ENCODE measurements around the gene ANGPT4. TPM values are rescaled to one million over a fixed set of nuclear protein-coding genes. Genes with fewer than 3 reads are reported as not detected.
"Not testable (repeated sequence)": the region's sequence is repeated elsewhere in the genome, so short reads cannot be mapped to it uniquely, and the experiment has no call there.

Gene ANGPT4
- polyA plus RNA-seq, 1 experiment, result not detected

GRCh38 chr20:856361-856775 is 59.8 kb downstream of the ANGPT4 start:
- H3K27ac ChIP-seq (ENCODE audit: low read depth, low read length), result no peak overlapping the region
- ChIA-PET POLR2A (no interaction called here), CTCF (interaction anchor here (1.5 kb wide), 1 partner anchor 9 kb away, joined by 3 read pairs; no protein-coding TSS in a partner anchor)
- no peak overlapping the region for H3K4me3 ChIP-seq (ENCODE audit: low read depth, low read length)
- DNase-seq (ENCODE audit: low read depth, low spot score), result no peak
- no peaks in the 10 kb centered on the region for H3K27me3 ChIP-seq (ENCODE audit: control insufficient read depth, insufficient read depth, low read length)
- no peaks in the 10 kb centered on the region for H3K9me3 ChIP-seq (ENCODE audit: control insufficient read depth, insufficient read depth, low read length)
- TF ChIP-seq CTCF (IDR thresholded peaks at IDR 0.05; ENCODE audit: low read depth, low read length), result no peak

- H3K9me3 ChIP-seq (ENCODE audit: control insufficient read depth, insufficient read depth, low read length), result no peaks in the 10 kb centered on the region
- no peak for DNase-seq (ENCODE audit: low read depth, low spot score)
- no peak for TF ChIP-seq CTCF (IDR thresholded peaks at IDR 0.05; ENCODE audit: low read depth, low read length)
- ChIA-PET POLR2A (no interaction called here), CTCF (no interaction called here)
- no peak overlapping the region for H3K4me3 ChIP-seq (ENCODE audit: low read depth, low read length)
- H3K27me3 ChIP-seq (ENCODE audit: control insufficient read depth, insufficient read depth, low read length), result no peaks in the 10 kb centered on the region
- no peak overlapping the region for H3K27ac ChIP-seq (ENCODE audit: low read depth, low read length)
Observed at GRCh38 chr20:855466-856360, 60.4 kb downstream of the ANGPT4 start.

GRCh38 chr20:854601-855000 is 61.5 kb downstream of the ANGPT4 start:
- TF ChIP-seq CTCF (IDR thresholded peaks at IDR 0.05; ENCODE audit: low read depth, low read length), result no peak
- H3K9me3 ChIP-seq (ENCODE audit: control insufficient read depth, insufficient read depth, low read length), result no peaks in the 10 kb centered on the region
- no peak overlapping the region for H3K27ac ChIP-seq (ENCODE audit: low read depth, low read length)
- no peak for DNase-seq (ENCODE audit: low read depth, low spot score)
- H3K4me3 ChIP-seq (ENCODE audit: low read depth, low read length), result no peak overlapping the region
- no peaks in the 10 kb centered on the region for H3K27me3 ChIP-seq (ENCODE audit: control insufficient read depth, insufficient read depth, low read length)
- CTCF ChIA-PET, result no interaction called here
- POLR2A ChIA-PET, result no interaction called here

GRCh38 chr20:853406-853996 is 62.6 kb downstream of the ANGPT4 start:
- TF ChIP-seq CTCF (IDR thresholded peaks at IDR 0.05; ENCODE audit: low read depth, low read length), result no peak
- no peaks in the 10 kb centered on the region for H3K27me3 ChIP-seq (ENCODE audit: control insufficient read depth, insufficient read depth, low read length)
- ChIA-PET POLR2A (no interaction called here), CTCF (interaction anchor here (0.6 kb wide), 1 partner anchor 26 kb away, joined by 8 read pairs; no protein-coding TSS in a partner anchor)
- no peak for DNase-seq (ENCODE audit: low read depth, low spot score)
- no peak overlapping the region for H3K27ac ChIP-seq (ENCODE audit: low read depth, low read length)
- H3K9me3 ChIP-seq (ENCODE audit: control insufficient read depth, insufficient read depth, low read length), result no peaks in the 10 kb centered on the region
- no peak overlapping the region for H3K4me3 ChIP-seq (ENCODE audit: low read depth, low read length)

GRCh38 chr20:848731-849130 is 67.4 kb downstream of the ANGPT4 start:
- H3K27me3 ChIP-seq (ENCODE audit: control insufficient read depth, insufficient read depth, low read length); H3K9me3 ChIP-seq (ENCODE audit: control insufficient read depth, insufficient read depth, low read length); H3K4me3 ChIP-seq (ENCODE audit: low read depth, low read length); DNase-seq (ENCODE audit: low read depth, low spot score); H3K27ac ChIP-seq (ENCODE audit: low read depth, low read length); POLR2A ChIA-PET; CTCF ChIA-PET: not testable (repeated sequence)
